ENCODE measurements around the gene FTO.

- no peak for TF ChIP-seq CTCF (IDR thresholded peaks at IDR 0.05; ENCODE audit: low read length)
- no peak for TF ChIP-seq EZH2 (optimal IDR thresholded peaks at IDR 0.05; ENCODE audit: low read depth, low read length)
These were observed 184.3 kb downstream of the FTO start for GRCh38 chr16:53888222-53888621.
